ENCODE results near the gene PRKAR1B.

DNA sequence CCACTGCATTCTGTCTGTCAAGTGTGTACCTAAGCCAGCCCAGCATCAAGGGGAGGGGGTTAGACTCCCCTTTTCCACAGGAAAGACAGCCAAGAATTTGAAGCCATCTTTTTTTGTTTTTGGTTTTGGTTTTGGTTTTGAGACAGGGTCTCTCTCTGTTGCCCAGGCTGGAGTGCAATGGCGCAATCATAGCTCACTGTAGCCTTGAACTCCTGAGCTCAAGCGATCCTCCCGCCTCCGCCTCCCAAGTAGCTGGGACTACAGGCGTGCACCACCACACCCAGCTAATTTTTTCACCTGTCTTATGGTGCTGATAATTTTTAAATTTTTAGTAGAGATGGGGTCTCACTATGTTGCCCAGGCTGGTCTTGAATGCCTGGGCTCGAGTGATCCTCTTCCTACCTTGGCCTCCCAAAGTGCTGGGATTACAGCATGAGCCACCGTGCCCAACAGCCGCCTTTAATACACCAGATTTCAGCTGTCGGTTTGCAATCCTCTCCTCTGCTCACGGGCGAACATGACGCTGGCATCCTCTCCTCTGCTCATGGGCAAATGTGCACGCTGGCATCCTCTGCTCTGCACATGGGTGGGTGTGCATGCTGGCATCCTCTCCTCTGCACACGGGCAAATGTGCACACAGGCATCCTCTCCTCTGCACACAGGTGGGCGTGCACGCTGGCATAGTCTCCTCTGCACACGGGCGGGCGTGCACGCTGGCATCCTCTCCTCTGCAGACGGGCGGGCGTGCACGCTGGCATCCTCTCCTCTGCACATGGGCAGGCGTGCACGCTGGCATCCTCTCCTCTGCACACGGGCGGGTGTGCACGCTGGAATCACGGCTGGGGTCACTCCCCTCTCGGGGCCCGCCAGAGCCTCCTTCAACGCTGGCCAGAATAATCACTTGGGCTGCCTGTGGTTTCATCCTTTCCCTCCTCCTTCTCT, 151.4 kb downstream of the PRKAR1B start:
- TF ChIP-seq, protein P1, sequence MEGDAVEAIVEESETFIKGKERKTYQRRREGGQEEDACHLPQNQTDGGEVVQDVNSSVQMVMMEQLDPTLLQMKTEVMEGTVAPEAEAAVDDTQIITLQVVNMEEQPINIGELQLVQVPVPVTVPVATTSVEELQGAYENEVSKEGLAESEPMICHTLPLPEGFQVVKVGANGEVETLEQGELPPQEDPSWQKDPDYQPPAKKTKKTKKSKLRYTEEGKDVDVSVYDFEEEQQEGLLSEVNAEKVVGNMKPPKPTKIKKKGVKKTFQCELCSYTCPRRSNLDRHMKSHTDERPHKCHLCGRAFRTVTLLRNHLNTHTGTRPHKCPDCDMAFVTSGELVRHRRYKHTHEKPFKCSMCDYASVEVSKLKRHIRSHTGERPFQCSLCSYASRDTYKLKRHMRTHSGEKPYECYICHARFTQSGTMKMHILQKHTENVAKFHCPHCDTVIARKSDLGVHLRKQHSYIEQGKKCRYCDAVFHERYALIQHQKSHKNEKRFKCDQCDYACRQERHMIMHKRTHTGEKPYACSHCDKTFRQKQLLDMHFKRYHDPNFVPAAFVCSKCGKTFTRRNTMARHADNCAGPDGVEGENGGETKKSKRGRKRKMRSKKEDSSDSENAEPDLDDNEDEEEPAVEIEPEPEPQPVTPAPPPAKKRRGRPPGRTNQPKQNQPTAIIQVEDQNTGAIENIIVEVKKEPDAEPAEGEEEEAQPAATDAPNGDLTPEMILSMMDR (IDR thresholded peaks at IDR 0.05): no peak
- no peak for TF ChIP-seq POLR2A (IDR thresholded peaks at IDR 0.05)

All from thyroid gland (tissue), 4 donors.